Effector CD8-positive, alpha-beta T cell (primary cell): ENCODE measurements around the gene ENTPD1.
"Not testable (repeated sequence)": the region's sequence is repeated elsewhere in the genome, so short reads cannot be mapped to it uniquely, and the experiment has no call there.

Source experiments
- DNase-seq: peaks from one replicate; lab custom pipeline; 2025; lab: John Stamatoyannopoulos, UW
- total RNA-seq, 4 experiments: gene quantifications; one replicate each; lab custom pipeline; 2026; lab: John Stamatoyannopoulos, UW

The ENTPD1 gene
- 0.09 to 10.0 (median 2.0) reads per million in 4 experiments for total RNA-seq

- no peak for DNase-seq
Measured at GRCh38 chr10:95756041-95756761, at the start of gene ENTPD1. Gene ENTPD1, plus strand, starts transcription at chr10:95756163. Its CDS starts 77 bp downstream, at chr10:95756240.

- DNase-seq, result no peak
Measured at GRCh38 chr10:95706573-95706972, 49.4 kb upstream of the ENTPD1 start.

GRCh38 chr10:95706990-95707389 is 49.0 kb upstream of the ENTPD1 start:
- DNase-seq, result no peak

- DNase-seq, result no peak
Measured at GRCh38 chr10:95711492-95711891, 44.5 kb upstream of the ENTPD1 start.

- DNase-seq, result no peak
Measured at GRCh38 chr10:95716466-95716865, 39.5 kb upstream of the ENTPD1 start.

- DNase-seq, result no peak
Measured at GRCh38 chr10:95716866-95717265, 39.1 kb upstream of the ENTPD1 start.

- DNase-seq, result not testable (repeated sequence)
Measured at GRCh38 chr10:95720745-95721144, 35.2 kb upstream of the ENTPD1 start.

- DNase-seq, result not testable (repeated sequence)
Measured at GRCh38 chr10:95722496-95722895, 33.5 kb upstream of the ENTPD1 start.

- DNase-seq, result no peak
Measured at GRCh38 chr10:95728526-95728925, 27.4 kb upstream of the ENTPD1 start.

GRCh38 chr10:95729323-95730055 is 26.5 kb upstream of the ENTPD1 start:
- DNase-seq, result no peak

- DNase-seq, result no peak
Measured at GRCh38 chr10:95730233-95730632, 25.7 kb upstream of the ENTPD1 start.

- not testable (repeated sequence) for DNase-seq
Measured at GRCh38 chr10:95732907-95733306, 23.1 kb upstream of the ENTPD1 start.

GRCh38 chr10:95739056-95739455 is 16.9 kb upstream of the ENTPD1 start:
- no peak for DNase-seq

GRCh38 chr10:95741807-95742467 is 14.0 kb upstream of the ENTPD1 start:
- no peak for DNase-seq

GRCh38 chr10:95742485-95742884 is 13.5 kb upstream of the ENTPD1 start:
- DNase-seq, result no peak

- DNase-seq, result no peak
Measured at GRCh38 chr10:95742962-95743535, 12.9 kb upstream of the ENTPD1 start.

GRCh38 chr10:95745501-95745900 is 10.5 kb upstream of the ENTPD1 start:
- DNase-seq, result no peak

- no peak for DNase-seq
Measured at GRCh38 chr10:95748349-95748748, 7.6 kb upstream of the ENTPD1 start.

GRCh38 chr10:95755511-95756004 is 405 bp upstream of the ENTPD1 start:
- DNase-seq, result no peak

GRCh38 chr10:95756809-95757684 is 1.1 kb downstream of the ENTPD1 start:
- DNase-seq, result no peak

- no peak for DNase-seq
Measured at GRCh38 chr10:95758351-95759025, 2.5 kb downstream of the ENTPD1 start.
